Measurements from ENCODE around the gene ATP6V1G3.
"Not testable (repeated sequence)": the region's sequence is repeated elsewhere in the genome, so short reads cannot be mapped to it uniquely, and the experiment has no call there.

Gene ATP6V1G3

DNA sequence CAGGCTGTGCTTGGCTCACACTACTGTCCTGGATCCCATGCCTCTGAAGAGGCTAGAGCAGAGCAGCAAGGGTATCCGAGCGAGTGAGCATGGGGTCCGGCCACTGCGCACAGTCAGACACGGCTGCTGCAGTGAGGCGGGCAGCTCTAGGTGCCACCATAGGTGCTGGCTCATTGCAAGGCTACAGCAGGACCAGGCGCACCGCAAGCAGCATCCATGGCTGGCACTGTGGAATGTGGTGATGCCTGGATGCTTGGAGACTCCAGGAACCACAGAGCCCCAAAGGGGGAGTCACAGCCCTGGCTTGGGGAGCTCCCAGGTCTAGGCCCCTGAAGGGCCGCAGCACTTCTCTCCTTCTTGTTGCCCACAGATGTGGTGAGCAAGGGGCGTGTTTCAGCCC lies 47.2 kb downstream of the ATP6V1G3 start:
- Histone ChIP-seq H3K36me3 (ENCODE audit: control insufficient read depth, insufficient read depth, low read length) (no peaks in the 10 kb centered on the region), H3K4me1 (ENCODE audit: control insufficient read depth, insufficient read depth, low read length) (no peaks in the 10 kb centered on the region), H3K9ac (ENCODE audit: low read depth, low read length) (no peak overlapping the region), H3K9me3 (ENCODE audit: control insufficient read depth, insufficient read depth, low read length) (no peaks in the 10 kb centered on the region), H3K4me3 (ENCODE audit: low read depth, low read length) (no peak overlapping the region), H3K27me3 (ENCODE audit: control insufficient read depth, insufficient read depth, low read length) (no peaks in the 10 kb centered on the region)

DNA sequence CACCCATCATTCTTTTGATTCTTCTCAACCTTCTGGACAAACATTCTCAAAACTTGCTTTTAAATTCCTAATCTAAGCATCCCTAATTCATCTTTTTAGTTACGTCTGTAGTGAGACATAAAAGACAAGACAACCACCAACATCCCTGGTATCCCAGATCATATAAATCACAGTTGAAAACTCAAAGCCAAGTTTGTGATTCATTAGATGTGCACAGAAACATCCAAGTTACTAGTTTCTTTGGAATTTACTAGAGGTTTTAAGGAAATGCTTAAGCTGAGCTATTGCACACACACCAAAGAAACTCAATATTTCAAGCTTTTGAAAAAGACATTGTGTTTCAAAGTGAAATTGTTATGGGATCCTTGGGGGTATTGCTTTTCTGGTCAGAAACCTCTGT lies 47.6 kb downstream of the ATP6V1G3 start:
- Histone ChIP-seq H3K9me3 (ENCODE audit: control insufficient read depth, insufficient read depth, low read length) (no peaks in the 10 kb centered on the region), H3K36me3 (ENCODE audit: control insufficient read depth, insufficient read depth, low read length) (no peaks in the 10 kb centered on the region), H3K9ac (ENCODE audit: low read depth, low read length) (no peak overlapping the region), H3K4me1 (ENCODE audit: control insufficient read depth, insufficient read depth, low read length) (no peaks in the 10 kb centered on the region), H3K27me3 (ENCODE audit: control insufficient read depth, insufficient read depth, low read length) (no peaks in the 10 kb centered on the region), H3K4me3 (ENCODE audit: low read depth, low read length) (no peak overlapping the region)

DNA sequence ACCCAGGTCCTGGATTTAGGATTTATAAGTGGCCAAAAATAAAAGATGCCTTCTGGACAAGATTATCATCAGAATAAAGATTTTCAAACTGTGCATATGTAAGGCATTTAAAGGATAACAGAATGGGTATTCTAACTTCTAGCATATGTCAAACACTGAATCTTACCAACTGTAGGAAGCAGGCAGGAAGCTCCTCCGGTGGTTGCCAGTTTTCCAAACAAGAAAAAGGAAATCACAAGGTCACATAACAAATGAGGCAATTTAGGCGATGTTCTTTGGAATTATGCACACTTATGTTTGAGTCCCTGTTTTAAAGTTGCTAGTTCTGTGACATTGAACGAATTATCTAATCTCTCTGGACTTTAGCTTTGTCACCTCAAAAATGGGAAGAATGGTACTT lies 48.9 kb downstream of the ATP6V1G3 start:
- H3K27me3 ChIP-seq (ENCODE audit: control insufficient read depth, insufficient read depth, low read length): no peaks in the 10 kb centered on the region
- H3K9ac ChIP-seq (ENCODE audit: low read depth, low read length): no peak overlapping the region
- H3K36me3 ChIP-seq (ENCODE audit: control insufficient read depth, insufficient read depth, low read length): no peaks in the 10 kb centered on the region
- no peak overlapping the region for H3K4me3 ChIP-seq (ENCODE audit: low read depth, low read length)
- no peaks in the 10 kb centered on the region for H3K4me1 ChIP-seq (ENCODE audit: control insufficient read depth, insufficient read depth, low read length)
- H3K9me3 ChIP-seq (ENCODE audit: control insufficient read depth, insufficient read depth, low read length): no peaks in the 10 kb centered on the region

DNA sequence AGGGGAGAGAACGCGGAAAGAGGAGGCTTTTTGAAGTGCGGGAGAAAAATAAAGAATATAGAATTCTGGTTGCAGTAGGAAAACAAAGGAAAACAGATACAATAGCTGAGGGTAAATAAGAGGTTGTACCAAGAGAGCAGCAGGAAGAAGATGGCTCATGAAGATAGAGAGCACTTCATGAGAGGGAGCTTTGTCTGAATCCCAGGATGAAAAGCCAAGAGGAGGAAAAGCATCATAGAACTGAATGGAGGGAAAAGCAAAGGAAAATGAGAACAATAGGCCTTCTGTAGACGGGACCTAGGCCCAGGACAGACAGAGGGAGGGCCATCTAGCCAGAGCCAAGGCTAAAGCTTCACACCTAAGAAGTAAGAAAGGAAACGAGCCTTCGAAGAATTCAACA lies 49.5 kb downstream of the ATP6V1G3 start:
- Histone ChIP-seq H3K4me3 (ENCODE audit: low read depth, low read length) (no peak overlapping the region), H3K4me1 (ENCODE audit: control insufficient read depth, insufficient read depth, low read length) (no peaks in the 10 kb centered on the region), H3K9me3 (ENCODE audit: control insufficient read depth, insufficient read depth, low read length) (no peaks in the 10 kb centered on the region), H3K27me3 (ENCODE audit: control insufficient read depth, insufficient read depth, low read length) (no peaks in the 10 kb centered on the region), H3K36me3 (ENCODE audit: control insufficient read depth, insufficient read depth, low read length) (no peaks in the 10 kb centered on the region), H3K9ac (ENCODE audit: low read depth, low read length) (no peak overlapping the region)

DNA sequence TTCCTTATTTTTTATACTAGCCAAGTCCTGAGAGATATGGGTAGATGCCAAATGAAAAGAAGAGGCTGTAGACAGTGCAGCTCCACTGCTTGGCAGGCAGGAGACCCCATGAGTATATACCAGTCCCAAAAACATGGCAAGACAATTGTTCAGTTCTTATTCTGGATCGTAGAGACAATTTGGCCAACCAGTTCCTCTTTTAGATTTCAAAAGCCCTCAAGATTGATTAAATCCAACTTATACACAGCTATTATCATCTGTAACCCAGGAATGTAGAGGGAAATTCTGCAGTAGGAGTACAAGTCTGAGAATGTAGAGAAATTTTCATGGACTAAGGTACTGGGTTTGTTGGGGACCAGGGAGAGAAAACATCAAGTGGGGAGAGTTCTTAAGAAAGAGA lies 50.3 kb downstream of the ATP6V1G3 start:
- no peak overlapping the region for H3K4me3 ChIP-seq (ENCODE audit: low read depth, low read length)
- H3K27me3 ChIP-seq (ENCODE audit: control insufficient read depth, insufficient read depth, low read length): no peaks in the 10 kb centered on the region
- H3K9ac ChIP-seq (ENCODE audit: low read depth, low read length): no peak overlapping the region
- H3K36me3 ChIP-seq (ENCODE audit: control insufficient read depth, insufficient read depth, low read length): no peaks in the 10 kb centered on the region
- no peaks in the 10 kb centered on the region for H3K4me1 ChIP-seq (ENCODE audit: control insufficient read depth, insufficient read depth, low read length)
- no peaks in the 10 kb centered on the region for H3K9me3 ChIP-seq (ENCODE audit: control insufficient read depth, insufficient read depth, low read length)

DNA sequence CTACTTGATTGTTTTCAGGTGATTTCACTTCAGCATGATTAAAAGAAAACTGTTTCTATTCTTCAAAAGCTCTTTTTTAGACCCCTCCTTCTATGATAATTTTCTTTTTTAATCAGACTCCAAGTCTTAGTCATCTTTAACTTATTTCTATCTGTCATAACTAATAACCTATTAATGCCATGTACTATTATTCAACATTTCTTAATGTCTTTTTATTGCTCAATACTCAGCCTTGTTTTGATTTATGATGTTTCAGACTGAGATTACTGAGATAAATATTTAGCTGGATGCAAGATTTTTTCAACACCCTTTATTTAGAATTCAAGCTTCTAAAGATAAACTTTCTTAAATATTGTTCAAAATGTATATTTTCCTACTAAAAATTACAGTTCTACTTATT lies 53.6 kb downstream of the ATP6V1G3 start:
- Histone ChIP-seq H3K9me3 (ENCODE audit: control insufficient read depth, insufficient read depth, low read length) (no peaks in the 10 kb centered on the region), H3K9ac (ENCODE audit: low read depth, low read length) (no peak overlapping the region), H3K4me3 (ENCODE audit: low read depth, low read length) (no peak overlapping the region), H3K4me1 (ENCODE audit: control insufficient read depth, insufficient read depth, low read length) (no peaks in the 10 kb centered on the region), H3K27me3 (ENCODE audit: control insufficient read depth, insufficient read depth, low read length) (no peaks in the 10 kb centered on the region), H3K36me3 (ENCODE audit: control insufficient read depth, insufficient read depth, low read length) (no peaks in the 10 kb centered on the region)

DNA sequence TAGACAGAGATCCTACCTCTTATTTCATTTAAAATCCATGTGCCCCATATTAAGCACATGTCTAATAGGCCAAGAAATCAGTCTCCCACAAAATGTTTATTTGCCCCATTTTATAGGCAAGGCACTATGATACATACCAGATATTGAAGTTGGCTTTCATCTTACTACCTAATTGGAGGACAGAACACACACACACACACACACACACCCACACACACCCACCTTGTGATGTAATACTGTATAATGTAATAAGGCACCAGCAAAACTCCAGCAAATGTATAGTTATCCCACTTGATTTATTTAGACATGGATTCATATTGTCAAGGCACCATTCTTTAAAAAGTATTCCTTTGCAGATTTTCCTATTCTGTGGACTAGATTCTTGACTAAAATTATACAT lies 56.8 kb downstream of the ATP6V1G3 start:
- Histone ChIP-seq H3K36me3 (ENCODE audit: control insufficient read depth, insufficient read depth, low read length) (no peaks in the 10 kb centered on the region), H3K9me3 (ENCODE audit: control insufficient read depth, insufficient read depth, low read length) (no peaks in the 10 kb centered on the region), H3K27me3 (ENCODE audit: control insufficient read depth, insufficient read depth, low read length) (no peaks in the 10 kb centered on the region), H3K9ac (ENCODE audit: low read depth, low read length) (no peak overlapping the region), H3K4me1 (ENCODE audit: control insufficient read depth, insufficient read depth, low read length) (no peaks in the 10 kb centered on the region), H3K4me3 (ENCODE audit: low read depth, low read length) (no peak overlapping the region)

DNA sequence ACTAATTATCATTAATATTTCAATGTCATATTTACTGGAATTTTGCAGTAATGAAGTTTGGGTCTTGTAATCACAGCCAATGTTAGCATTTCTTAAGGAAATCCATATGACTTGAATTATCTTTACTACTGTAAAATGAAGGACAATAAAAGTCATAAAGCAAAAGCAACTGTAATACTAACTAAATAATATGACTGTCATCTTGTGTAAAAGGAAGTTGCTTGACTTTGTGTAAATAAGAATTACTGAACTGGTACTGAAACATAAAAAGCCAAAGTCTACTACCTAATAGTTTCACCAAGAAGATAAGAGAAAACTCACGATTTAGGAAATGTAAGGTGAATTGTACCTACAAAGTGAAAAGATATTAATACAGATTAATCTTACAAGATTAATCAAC lies 57.5 kb downstream of the ATP6V1G3 start:
- H3K9ac ChIP-seq (ENCODE audit: low read depth, low read length): no peak overlapping the region
- no peaks in the 10 kb centered on the region for H3K36me3 ChIP-seq (ENCODE audit: control insufficient read depth, insufficient read depth, low read length)
- no peak overlapping the region for H3K4me3 ChIP-seq (ENCODE audit: low read depth, low read length)
- H3K9me3 ChIP-seq (ENCODE audit: control insufficient read depth, insufficient read depth, low read length): no peaks in the 10 kb centered on the region
- no peaks in the 10 kb centered on the region for H3K27me3 ChIP-seq (ENCODE audit: control insufficient read depth, insufficient read depth, low read length)
- no peaks in the 10 kb centered on the region for H3K4me1 ChIP-seq (ENCODE audit: control insufficient read depth, insufficient read depth, low read length)

DNA sequence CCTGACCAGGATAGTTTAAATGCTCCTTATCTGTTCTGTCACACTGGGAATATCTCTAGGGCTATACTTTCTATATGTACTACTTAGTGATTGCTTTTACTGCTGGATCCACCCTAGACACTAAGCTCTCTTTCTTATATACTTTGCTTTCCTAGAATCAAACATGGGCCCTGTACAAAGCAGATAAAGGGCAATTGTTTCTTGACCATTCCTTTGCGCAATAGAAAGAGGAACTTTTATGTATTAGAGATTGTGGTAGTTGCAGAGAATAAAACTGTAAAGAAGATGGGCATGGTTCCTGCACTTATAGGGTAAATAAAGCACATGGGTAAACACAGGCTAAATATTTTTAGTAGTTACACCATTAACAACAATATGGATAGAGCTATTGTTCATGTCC lies 58.8 kb downstream of the ATP6V1G3 start:
- Histone ChIP-seq H3K36me3 (ENCODE audit: control insufficient read depth, insufficient read depth, low read length) (no peaks in the 10 kb centered on the region), H3K4me3 (ENCODE audit: low read depth, low read length) (no peak overlapping the region), H3K9ac (ENCODE audit: low read depth, low read length) (no peak overlapping the region), H3K4me1 (ENCODE audit: control insufficient read depth, insufficient read depth, low read length) (no peaks in the 10 kb centered on the region), H3K27me3 (ENCODE audit: control insufficient read depth, insufficient read depth, low read length) (no peaks in the 10 kb centered on the region), H3K9me3 (ENCODE audit: control insufficient read depth, insufficient read depth, low read length) (no peaks in the 10 kb centered on the region)

DNA sequence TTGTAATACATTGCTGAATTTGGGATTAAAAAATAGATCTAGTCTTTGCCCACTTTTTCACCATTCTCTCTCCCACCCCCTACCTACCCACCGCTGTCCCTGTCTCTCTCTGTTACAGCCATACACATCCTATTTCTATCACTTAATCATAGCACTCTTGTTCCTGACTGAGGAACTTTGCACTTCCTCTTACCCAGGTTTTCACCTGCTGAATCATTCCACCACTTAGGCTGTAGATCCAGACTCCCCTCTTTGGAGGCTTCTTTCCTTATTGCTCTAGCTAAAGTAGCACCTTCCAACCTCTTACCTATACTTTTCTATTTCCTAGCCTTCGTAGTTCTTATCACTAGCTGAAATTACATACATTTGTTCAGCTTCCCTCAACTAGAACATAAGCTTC lies 59.6 kb downstream of the ATP6V1G3 start:
- Histone ChIP-seq H3K9ac (ENCODE audit: low read depth, low read length) (no peak overlapping the region), H3K4me1 (ENCODE audit: control insufficient read depth, insufficient read depth, low read length) (no peaks in the 10 kb centered on the region), H3K27me3 (ENCODE audit: control insufficient read depth, insufficient read depth, low read length) (no peaks in the 10 kb centered on the region), H3K4me3 (ENCODE audit: low read depth, low read length) (no peak overlapping the region), H3K36me3 (ENCODE audit: control insufficient read depth, insufficient read depth, low read length) (no peaks in the 10 kb centered on the region), H3K9me3 (ENCODE audit: control insufficient read depth, insufficient read depth, low read length) (no peaks in the 10 kb centered on the region)

DNA sequence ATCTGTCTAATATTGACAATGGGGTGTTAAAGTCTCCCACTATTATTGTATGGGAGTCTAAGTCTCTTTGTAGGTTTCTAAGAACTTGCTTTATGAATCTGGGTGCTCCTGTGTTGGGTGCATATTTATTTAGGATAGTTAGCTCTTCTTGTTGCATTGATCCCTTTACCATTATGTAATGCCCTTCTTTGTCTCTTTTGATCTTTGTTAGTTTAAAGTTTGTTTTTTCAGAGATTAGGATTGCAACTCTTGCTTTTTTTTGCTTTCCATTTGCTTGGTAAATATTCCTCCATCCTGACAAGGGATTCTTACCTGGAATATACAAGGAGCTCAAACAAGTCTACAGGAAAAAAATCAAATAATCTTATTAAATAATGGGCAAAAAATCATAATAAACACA lies 63.1 kb downstream of the ATP6V1G3 start:
- H3K9ac ChIP-seq (ENCODE audit: low read depth, low read length); H3K36me3 ChIP-seq (ENCODE audit: control insufficient read depth, insufficient read depth, low read length); H3K9me3 ChIP-seq (ENCODE audit: control insufficient read depth, insufficient read depth, low read length); H3K4me1 ChIP-seq (ENCODE audit: control insufficient read depth, insufficient read depth, low read length); H3K27me3 ChIP-seq (ENCODE audit: control insufficient read depth, insufficient read depth, low read length); H3K4me3 ChIP-seq (ENCODE audit: low read depth, low read length): not testable (repeated sequence)
